Measurements from ENCODE around the gene XRCC6. TPM values are rescaled to one million over a fixed set of nuclear protein-coding genes. Genes with fewer than 3 reads are reported as not detected.

Gene XRCC6
- total and polyA plus RNA-seq, 9 of the 15 experiments (the other 6 are each of a cell fraction or from before 2014, with no cell fraction given): 151 to 440 (median 318) TPM

DNA sequence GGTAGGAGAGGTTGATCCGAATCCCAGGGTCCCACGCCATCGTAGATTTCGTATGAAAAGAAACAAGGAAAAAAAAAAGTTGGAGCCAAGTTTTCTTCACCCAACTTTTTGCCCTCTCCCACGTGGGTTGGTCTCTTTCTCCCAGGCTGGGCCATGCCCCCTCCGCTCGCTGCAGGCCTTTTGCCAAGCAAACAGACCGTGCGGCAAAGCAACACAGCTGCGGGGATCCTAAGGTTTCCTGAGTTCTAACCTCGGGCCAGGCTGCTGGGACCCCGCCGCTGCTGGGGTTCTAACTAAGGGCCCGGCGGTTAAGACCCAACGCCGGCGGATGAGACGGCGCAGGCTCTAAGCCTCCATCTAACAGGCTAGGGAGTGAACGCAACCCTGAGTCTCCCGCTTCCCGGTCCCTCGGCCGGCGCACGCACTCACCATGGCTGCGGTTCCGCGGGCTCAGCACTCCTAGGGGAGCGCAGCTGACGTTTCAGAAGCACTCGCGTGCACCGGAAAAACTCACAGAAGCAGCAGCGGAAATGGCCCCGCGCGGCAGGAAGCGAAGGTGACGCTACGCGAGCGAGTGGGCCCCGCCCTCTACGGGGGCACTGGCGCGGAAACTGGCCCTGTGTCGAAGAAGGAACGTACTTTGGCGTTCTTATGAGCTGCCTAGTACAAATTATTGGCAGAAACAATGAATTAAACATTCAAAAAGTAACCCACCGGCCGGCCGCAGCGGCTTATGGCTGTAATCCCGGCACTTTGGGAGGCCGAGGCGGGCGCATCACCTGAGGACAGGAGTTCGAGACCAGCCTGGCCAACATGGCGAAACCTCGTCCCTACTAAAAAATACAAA is 67.5 kb downstream of the XRCC6 start, which contains the start of gene SNU13 (continued):
- no peak; the same call in 1 of the 2 replicates for TF ChIP-seq ILF3 (IDR thresholded peaks at IDR 0.05; ENCODE audit: borderline replicate concordance)
- TF ChIP-seq, protein P1, sequence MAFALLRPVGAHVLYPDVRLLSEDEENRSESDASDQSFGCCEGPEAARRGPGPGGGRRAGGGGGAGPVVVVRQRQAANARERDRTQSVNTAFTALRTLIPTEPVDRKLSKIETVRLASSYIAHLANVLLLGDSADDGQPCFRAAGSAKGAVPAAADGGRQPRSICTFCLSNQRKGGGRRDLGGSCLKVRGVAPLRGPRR (CRISPR knock-in tag; IDR thresholded peaks at IDR 0.05): no peak
- TF ChIP-seq, protein P2, sequence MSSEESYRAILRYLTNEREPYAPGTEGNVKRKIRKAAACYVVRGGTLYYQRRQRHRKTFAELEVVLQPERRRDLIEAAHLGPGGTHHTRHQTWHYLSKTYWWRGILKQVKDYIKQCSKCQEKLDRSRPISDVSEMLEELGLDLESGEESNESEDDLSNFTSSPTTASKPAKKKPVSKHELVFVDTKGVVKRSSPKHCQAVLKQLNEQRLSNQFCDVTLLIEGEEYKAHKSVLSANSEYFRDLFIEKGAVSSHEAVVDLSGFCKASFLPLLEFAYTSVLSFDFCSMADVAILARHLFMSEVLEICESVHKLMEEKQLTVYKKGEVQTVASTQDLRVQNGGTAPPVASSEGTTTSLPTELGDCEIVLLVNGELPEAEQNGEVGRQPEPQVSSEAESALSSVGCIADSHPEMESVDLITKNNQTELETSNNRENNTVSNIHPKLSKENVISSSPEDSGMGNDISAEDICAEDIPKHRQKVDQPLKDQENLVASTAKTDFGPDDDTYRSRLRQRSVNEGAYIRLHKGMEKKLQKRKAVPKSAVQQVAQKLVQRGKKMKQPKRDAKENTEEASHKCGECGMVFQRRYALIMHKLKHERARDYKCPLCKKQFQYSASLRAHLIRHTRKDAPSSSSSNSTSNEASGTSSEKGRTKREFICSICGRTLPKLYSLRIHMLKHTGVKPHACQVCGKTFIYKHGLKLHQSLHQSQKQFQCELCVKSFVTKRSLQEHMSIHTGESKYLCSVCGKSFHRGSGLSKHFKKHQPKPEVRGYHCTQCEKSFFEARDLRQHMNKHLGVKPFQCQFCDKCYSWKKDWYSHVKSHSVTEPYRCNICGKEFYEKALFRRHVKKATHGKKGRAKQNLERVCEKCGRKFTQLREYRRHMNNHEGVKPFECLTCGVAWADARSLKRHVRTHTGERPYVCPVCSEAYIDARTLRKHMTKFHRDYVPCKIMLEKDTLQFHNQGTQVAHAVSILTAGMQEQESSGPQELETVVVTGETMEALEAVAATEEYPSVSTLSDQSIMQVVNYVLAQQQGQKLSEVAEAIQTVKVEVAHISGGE (CRISPR knock-in tag; IDR thresholded peaks at IDR 0.05): peak in 1 of 3 experiments; percentile 89; a peak in 2 of 6 replicates
- TF ChIP-seq, protein P3, sequence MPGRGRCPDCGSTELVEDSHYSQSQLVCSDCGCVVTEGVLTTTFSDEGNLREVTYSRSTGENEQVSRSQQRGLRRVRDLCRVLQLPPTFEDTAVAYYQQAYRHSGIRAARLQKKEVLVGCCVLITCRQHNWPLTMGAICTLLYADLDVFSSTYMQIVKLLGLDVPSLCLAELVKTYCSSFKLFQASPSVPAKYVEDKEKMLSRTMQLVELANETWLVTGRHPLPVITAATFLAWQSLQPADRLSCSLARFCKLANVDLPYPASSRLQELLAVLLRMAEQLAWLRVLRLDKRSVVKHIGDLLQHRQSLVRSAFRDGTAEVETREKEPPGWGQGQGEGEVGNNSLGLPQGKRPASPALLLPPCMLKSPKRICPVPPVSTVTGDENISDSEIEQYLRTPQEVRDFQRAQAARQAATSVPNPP (IDR thresholded peaks at IDR 0.05; ENCODE audit: borderline replicate concordance, insufficient read depth, insufficient read length): no peak
- TF ChIP-seq, protein P4, sequence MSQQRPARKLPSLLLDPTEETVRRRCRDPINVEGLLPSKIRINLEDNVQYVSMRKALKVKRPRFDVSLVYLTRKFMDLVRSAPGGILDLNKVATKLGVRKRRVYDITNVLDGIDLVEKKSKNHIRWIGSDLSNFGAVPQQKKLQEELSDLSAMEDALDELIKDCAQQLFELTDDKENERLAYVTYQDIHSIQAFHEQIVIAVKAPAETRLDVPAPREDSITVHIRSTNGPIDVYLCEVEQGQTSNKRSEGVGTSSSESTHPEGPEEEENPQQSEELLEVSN (IDR thresholded peaks at IDR 0.05; ENCODE audit: borderline replicate concordance in 1 of 2, extremely low read depth in 1 of 2, insufficient read depth in 1 of 2, insufficient read length in 1 of 2, low read depth in 1 of 2, low read length in 1 of 2, poor library complexity in 1 of 2, severe bottlenecking in 1 of 2): peak; percentile 82 to 87
- TF ChIP-seq ZNF212 (CRISPR knock-in tag; IDR thresholded peaks at IDR 0.05): no peak
- no peak for TF ChIP-seq ZKSCAN8 (CRISPR knock-in tag; IDR thresholded peaks at IDR 0.05)
- TF ChIP-seq SPI1 (IDR thresholded peaks at IDR 0.05; ENCODE audit: borderline replicate concordance, low read depth, low read length): no peak
- TF ChIP-seq PCBP2 (IDR thresholded peaks at IDR 0.05; ENCODE audit: low read depth, low read length, poor library complexity, severe bottlenecking): no peak
- TF ChIP-seq, protein P5, sequence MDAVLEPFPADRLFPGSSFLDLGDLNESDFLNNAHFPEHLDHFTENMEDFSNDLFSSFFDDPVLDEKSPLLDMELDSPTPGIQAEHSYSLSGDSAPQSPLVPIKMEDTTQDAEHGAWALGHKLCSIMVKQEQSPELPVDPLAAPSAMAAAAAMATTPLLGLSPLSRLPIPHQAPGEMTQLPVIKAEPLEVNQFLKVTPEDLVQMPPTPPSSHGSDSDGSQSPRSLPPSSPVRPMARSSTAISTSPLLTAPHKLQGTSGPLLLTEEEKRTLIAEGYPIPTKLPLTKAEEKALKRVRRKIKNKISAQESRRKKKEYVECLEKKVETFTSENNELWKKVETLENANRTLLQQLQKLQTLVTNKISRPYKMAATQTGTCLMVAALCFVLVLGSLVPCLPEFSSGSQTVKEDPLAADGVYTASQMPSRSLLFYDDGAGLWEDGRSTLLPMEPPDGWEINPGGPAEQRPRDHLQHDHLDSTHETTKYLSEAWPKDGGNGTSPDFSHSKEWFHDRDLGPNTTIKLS (IDR thresholded peaks at IDR 0.05; ENCODE audit: borderline replicate concordance, low read depth): peak; percentile 37; the same call in 1 of the 2 replicates
- TF ChIP-seq CCNT2 (IDR thresholded peaks at IDR 0.05; ENCODE audit: borderline replicate concordance, extremely low read depth, insufficient read length, low read depth, low read length): peak; percentile 52
- no peak for TF ChIP-seq PTBP1 (IDR thresholded peaks at IDR 0.05; ENCODE audit: low read depth, low read length)
- TF ChIP-seq HDAC8 (tag; IDR thresholded peaks at IDR 0.05): no peak
- TF ChIP-seq, protein P6, sequence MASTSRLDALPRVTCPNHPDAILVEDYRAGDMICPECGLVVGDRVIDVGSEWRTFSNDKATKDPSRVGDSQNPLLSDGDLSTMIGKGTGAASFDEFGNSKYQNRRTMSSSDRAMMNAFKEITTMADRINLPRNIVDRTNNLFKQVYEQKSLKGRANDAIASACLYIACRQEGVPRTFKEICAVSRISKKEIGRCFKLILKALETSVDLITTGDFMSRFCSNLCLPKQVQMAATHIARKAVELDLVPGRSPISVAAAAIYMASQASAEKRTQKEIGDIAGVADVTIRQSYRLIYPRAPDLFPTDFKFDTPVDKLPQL (IDR thresholded peaks at IDR 0.05; ENCODE audit: extremely low read depth, insufficient read length): no peak
- TF ChIP-seq ARHGAP35 (IDR thresholded peaks at IDR 0.05; ENCODE audit: partially characterized antibody): no peak
- TF ChIP-seq PHF21A (IDR thresholded peaks at IDR 0.05; ENCODE audit: borderline replicate concordance, low read depth): no peak

All from K562 (cell line).